Neural cell (in vitro differentiated cells): ENCODE measurements around the gene FSD1L.

Source experiments
- EZH2 ChIP-seq: fragments of 200-600, 300-800 bp; shearing (Covaris generic), sonication (generic); IDR thresholded peaks from 2 replicates; pipeline ENCODE4 v1.6.1; 2014; ENCODE audit warnings: antibody characterized with exemption, low read length, borderline replicate concordance, mild to moderate bottlenecking; ENCODE audit not compliant: insufficient read depth, poor library complexity, severe bottlenecking
- POLR2AphosphoS5 ChIP-seq: IDR thresholded peaks from 2 replicates; pipeline ENCODE4 v1.6.1; 2012
- RAD21 ChIP-seq: fragments of 450-650 bp; conservative IDR thresholded peaks from 2 replicates; pipeline ENCODE4 v1.6.1; 2014; ENCODE audit warnings: antibody characterized with exemption, mild to moderate bottlenecking, moderate library complexity
- SMC3 ChIP-seq: fragments of 450-650 bp; conservative IDR thresholded peaks from 2 replicates; pipeline ENCODE4 v1.6.1; 2014; ENCODE audit warnings: antibody characterized with exemption, mild to moderate bottlenecking, moderate library complexity; ENCODE audit not compliant: poor library complexity
- TAF1 ChIP-seq: IDR thresholded peaks from 2 replicates; pipeline ENCODE4 v1.6.1; 2012; ENCODE audit warnings: low read depth
- TF ChIP-seq, protein P1 (sequence below): fragments of 450-650 bp; IDR thresholded peaks from 2 replicates; pipeline ENCODE4 v1.5.1; 2014; ENCODE audit warnings: antibody characterized with exemption, mild to moderate bottlenecking, moderate library complexity; ENCODE audit not compliant: poor library complexity, severe bottlenecking

DNA sequence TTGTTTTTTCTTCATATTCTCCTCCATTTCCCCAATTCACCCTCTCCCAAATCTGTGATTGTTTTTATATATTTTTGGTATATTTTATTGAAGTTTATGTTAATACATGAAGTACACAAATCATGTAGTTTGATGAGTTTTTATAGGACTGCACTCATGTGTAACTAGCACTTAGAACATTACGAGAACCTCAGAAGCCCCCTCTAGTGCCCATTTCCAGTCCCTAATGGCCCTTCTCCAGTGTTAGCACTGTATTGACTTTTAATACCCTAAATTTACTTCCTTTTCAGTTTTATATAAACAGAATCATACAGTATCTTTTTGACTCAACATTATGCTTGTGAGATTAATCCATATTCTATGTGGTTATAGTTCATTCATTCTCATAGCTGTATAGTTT lies 91.6 kb downstream of the FSD1L start:
- TF ChIP-seq SMC3 (no peak), RAD21 (no peak), EZH2 (no peak), POLR2AphosphoS5 (no peak), TAF1 (no peak)
- TF ChIP-seq, protein P1, sequence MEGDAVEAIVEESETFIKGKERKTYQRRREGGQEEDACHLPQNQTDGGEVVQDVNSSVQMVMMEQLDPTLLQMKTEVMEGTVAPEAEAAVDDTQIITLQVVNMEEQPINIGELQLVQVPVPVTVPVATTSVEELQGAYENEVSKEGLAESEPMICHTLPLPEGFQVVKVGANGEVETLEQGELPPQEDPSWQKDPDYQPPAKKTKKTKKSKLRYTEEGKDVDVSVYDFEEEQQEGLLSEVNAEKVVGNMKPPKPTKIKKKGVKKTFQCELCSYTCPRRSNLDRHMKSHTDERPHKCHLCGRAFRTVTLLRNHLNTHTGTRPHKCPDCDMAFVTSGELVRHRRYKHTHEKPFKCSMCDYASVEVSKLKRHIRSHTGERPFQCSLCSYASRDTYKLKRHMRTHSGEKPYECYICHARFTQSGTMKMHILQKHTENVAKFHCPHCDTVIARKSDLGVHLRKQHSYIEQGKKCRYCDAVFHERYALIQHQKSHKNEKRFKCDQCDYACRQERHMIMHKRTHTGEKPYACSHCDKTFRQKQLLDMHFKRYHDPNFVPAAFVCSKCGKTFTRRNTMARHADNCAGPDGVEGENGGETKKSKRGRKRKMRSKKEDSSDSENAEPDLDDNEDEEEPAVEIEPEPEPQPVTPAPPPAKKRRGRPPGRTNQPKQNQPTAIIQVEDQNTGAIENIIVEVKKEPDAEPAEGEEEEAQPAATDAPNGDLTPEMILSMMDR, result no peak
